Activated T-cell treated with anti-CD3 and anti-CD28 coated beads, Interleukin-2, amount 50 U/mL, for 72 hours (primary cell): ENCODE measurements around the gene DNAJC25. TPM values are rescaled to one million over a fixed set of nuclear protein-coding genes. Genes with fewer than 3 reads are reported as not detected.

Source experiments
- ATAC-seq, 2 donors: fragments of 150-1000 bp; cut with Tn5 transposase; replicated peaks in 1 of 2; 2 replicates each; pipeline ENCODE4 v1.10.0; 2021; ENCODE audit warnings: moderate library complexity in 2 of 2, mild to moderate bottlenecking in 1 of 2
- DNase-seq, 2 donors: peaks; one replicate each; pipeline ENCODE4 v3.0.0; 2021 to 2022; ENCODE audit warnings: mixed read lengths in 1 of 2
- H3K27ac Mint-ChIP-seq: one replicate; pipeline ENCODE4 v1.8.0; 2022; ENCODE audit warnings: mild to moderate bottlenecking, moderate library complexity, mixed read lengths
- H3K27me3 Mint-ChIP-seq: one replicate; pipeline ENCODE4 v1.8.0; 2022; ENCODE audit warnings: low read depth, mixed read lengths
- H3K36me3 Mint-ChIP-seq, 2 donors: one replicate each; pipeline ENCODE4 v1.8.0; 2022; ENCODE audit warnings: mixed read lengths in 2 of 2, mild to moderate bottlenecking in 1 of 2; ENCODE audit not compliant: insufficient read depth in 2 of 2
- H3K4me1 Mint-ChIP-seq: one replicate; pipeline ENCODE4 v1.8.0; 2022; ENCODE audit warnings: low read depth, mixed read lengths
- H3K4me3 Mint-ChIP-seq, 2 donors: one replicate each; pipeline ENCODE4 v1.8.0; 2022; ENCODE audit warnings: mild to moderate bottlenecking in 2 of 2, mixed read lengths in 2 of 2, moderate library complexity in 2 of 2
- H3K9me3 Mint-ChIP-seq, 2 donors: one replicate each; pipeline ENCODE4 v1.8.0; 2022; ENCODE audit warnings: mixed read lengths in 2 of 2
- total RNA-seq, 2 donors: library from RNA; stranded (reverse); gene quantifications; one replicate each; pipeline ENCODE4 v1.2.3, GENCODE V29; 2022

The DNAJC25 gene
- total RNA-seq, 2 donors from 2014 or later: 3.6 to 5.4 TPM

- H3K27me3 Mint-ChIP-seq: no peaks in the 10 kb centered on the region
- no peaks in the 10 kb centered on the region for H3K9me3 Mint-ChIP-seq
- H3K27ac Mint-ChIP-seq: peak overlapping the region; percentile 11
- H3K4me1 Mint-ChIP-seq: peaks cover 52% of the 10 kb centered on the region
- ATAC-seq (no peak), DNase-seq (no peak)
- H3K4me3 Mint-ChIP-seq: peak overlapping the region; percentile 85 to 92
- peaks cover 1 to 5% of the 10 kb centered on the region in 2 donors for H3K36me3 Mint-ChIP-seq
These were observed 1.7 kb downstream of the DNAJC25 start for GRCh38 chr9:111632695-111633388.

- H3K9me3 Mint-ChIP-seq: no peaks in the 10 kb centered on the region
- no peaks in the 10 kb centered on the region for H3K27me3 Mint-ChIP-seq
- no peak for ATAC-seq
- H3K4me3 Mint-ChIP-seq: peak overlapping the region; percentile 85 to 92
- peaks cover 52% of the 10 kb centered on the region for H3K4me1 Mint-ChIP-seq
- DNase-seq: no peak
- H3K27ac Mint-ChIP-seq: no peak overlapping the region
- peaks cover 1 to 5% of the 10 kb centered on the region in 2 donors for H3K36me3 Mint-ChIP-seq
These were observed 2.2 kb downstream of the DNAJC25 start for GRCh38 chr9:111633389-111633736.

- Mint-ChIP-seq H3K27me3 (no peaks in the 10 kb centered on the region), H3K4me1 (peaks cover 52% of the 10 kb centered on the region)
These were observed 3.7 kb downstream of the DNAJC25 start for GRCh38 chr9:111634860-111635259.

GRCh38 chr9:111637421-111637950 is 6.4 kb downstream of the DNAJC25 start:
- Mint-ChIP-seq H3K9me3 (no peaks in the 10 kb centered on the region), H3K4me1 (peaks cover 38% of the 10 kb centered on the region), H3K4me3 (no peak overlapping the region), H3K36me3 (peaks cover 1 to 5% of the 10 kb centered on the region in 2 donors), H3K27ac (no peak overlapping the region), H3K27me3 (no peaks in the 10 kb centered on the region)
- ATAC-seq (no peak), DNase-seq (no peak)

More at GRCh38 chr9:111634860-111635259, 3.7 kb downstream of the DNAJC25 start:
- peaks cover 1 to 5% of the 10 kb centered on the region in 2 donors for H3K36me3 Mint-ChIP-seq
- DNase-seq: no peak
- no peak for ATAC-seq
- H3K4me3 Mint-ChIP-seq: peak overlapping the region in 1 of 2 donors; percentile 55
- no peaks in the 10 kb centered on the region for H3K9me3 Mint-ChIP-seq
- no peak overlapping the region for H3K27ac Mint-ChIP-seq

- H3K36me3 Mint-ChIP-seq: peaks cover 3 to 6% of the 10 kb centered on the region in 2 donors
- H3K27ac Mint-ChIP-seq: no peak overlapping the region
- ATAC-seq (no peak), DNase-seq (no peak)
- H3K27me3 Mint-ChIP-seq: no peaks in the 10 kb centered on the region
- H3K4me1 Mint-ChIP-seq: no peaks in the 10 kb centered on the region
- H3K4me3 Mint-ChIP-seq: no peak overlapping the region
- H3K9me3 Mint-ChIP-seq: no peaks in the 10 kb centered on the region
These were observed 13.2 kb downstream of the DNAJC25 start for GRCh38 chr9:111644195-111644772.

GRCh38 chr9:111645806-111646205 is 14.7 kb downstream of the DNAJC25 start:
- Mint-ChIP-seq H3K36me3 (peaks cover 3 to 13% of the 10 kb centered on the region in 2 donors), H3K27ac (no peak overlapping the region), H3K4me3 (no peak overlapping the region), H3K9me3 (no peaks in the 10 kb centered on the region), H3K4me1 (no peaks in the 10 kb centered on the region), H3K27me3 (no peaks in the 10 kb centered on the region)
- DNase-seq (no peak), ATAC-seq (no peak)

GRCh38 chr9:111646417-111646816 is 15.3 kb downstream of the DNAJC25 start:
- ATAC-seq (no peak), DNase-seq (no peak)
- H3K36me3 Mint-ChIP-seq: peaks cover 3 to 13% of the 10 kb centered on the region in 2 donors
- H3K27ac Mint-ChIP-seq: no peak overlapping the region
- H3K4me1 Mint-ChIP-seq: no peaks in the 10 kb centered on the region
- H3K27me3 Mint-ChIP-seq: no peaks in the 10 kb centered on the region
- no peak overlapping the region for H3K4me3 Mint-ChIP-seq
- H3K9me3 Mint-ChIP-seq: no peaks in the 10 kb centered on the region

GRCh38 chr9:111648066-111648465 is 16.9 kb downstream of the DNAJC25 start:
- ATAC-seq: no peak
- no peaks in the 10 kb centered on the region for H3K27me3 Mint-ChIP-seq
- H3K4me1 Mint-ChIP-seq: no peaks in the 10 kb centered on the region
- no peaks in the 10 kb centered on the region for H3K9me3 Mint-ChIP-seq
- no peak overlapping the region for H3K27ac Mint-ChIP-seq
- H3K36me3 Mint-ChIP-seq: peaks cover 5 to 16% of the 10 kb centered on the region in 2 donors
- no peak for DNase-seq
- H3K4me3 Mint-ChIP-seq: no peak overlapping the region

GRCh38 chr9:111649016-111649415 is 17.9 kb downstream of the DNAJC25 start:
- Mint-ChIP-seq H3K27ac (no peak overlapping the region), H3K36me3 (peaks cover 5 to 16% of the 10 kb centered on the region in 2 donors)
- no peak for ATAC-seq

GRCh38 chr9:111657051-111657450 is 25.9 kb downstream of the DNAJC25 start:
- Mint-ChIP-seq H3K27me3 (peaks cover 5% of the 10 kb centered on the region), H3K4me3 (no peak overlapping the region), H3K4me1 (peaks cover 11% of the 10 kb centered on the region), H3K36me3 (peaks cover 3 to 4% of the 10 kb centered on the region in 2 donors), H3K27ac (no peak overlapping the region), H3K9me3 (no peaks in the 10 kb centered on the region)
- DNase-seq: no peak
- no peak for ATAC-seq

More at GRCh38 chr9:111649016-111649415, 17.9 kb downstream of the DNAJC25 start:
- DNase-seq: no peak
- no peaks in the 10 kb centered on the region for H3K9me3 Mint-ChIP-seq
- no peaks in the 10 kb centered on the region for H3K4me1 Mint-ChIP-seq
- no peaks in the 10 kb centered on the region for H3K27me3 Mint-ChIP-seq
- no peak overlapping the region for H3K4me3 Mint-ChIP-seq

- Mint-ChIP-seq H3K4me1 (peaks cover 27% of the 10 kb centered on the region), H3K27ac (no peak overlapping the region), H3K27me3 (peaks cover 5% of the 10 kb centered on the region), H3K4me3 (no peak overlapping the region), H3K36me3 (peaks cover 6 to 10% of the 10 kb centered on the region in 2 donors), H3K9me3 (no peaks in the 10 kb centered on the region)
- ATAC-seq: no peak
- no peak for DNase-seq
These were observed 27.8 kb downstream of the DNAJC25 start for GRCh38 chr9:111658943-111659342.

- peaks cover 27% of the 10 kb centered on the region for H3K4me1 Mint-ChIP-seq
- H3K27ac Mint-ChIP-seq: no peak overlapping the region
- DNase-seq (no peak), ATAC-seq (no peak)
- H3K4me3 Mint-ChIP-seq: no peak overlapping the region
- H3K27me3 Mint-ChIP-seq: peaks cover 5% of the 10 kb centered on the region
- no peaks in the 10 kb centered on the region for H3K9me3 Mint-ChIP-seq
- H3K36me3 Mint-ChIP-seq: peaks cover 6 to 10% of the 10 kb centered on the region in 2 donors
These were observed 28.6 kb downstream of the DNAJC25 start for GRCh38 chr9:111659691-111660090.

- peak; percentile 81 for DNase-seq
- H3K9me3 Mint-ChIP-seq: no peaks in the 10 kb centered on the region
- peak within 1 kb of the TSS; percentile 96 for H3K27ac Mint-ChIP-seq
- peak within 1 kb of the TSS; percentile 93 to 97 for H3K4me3 Mint-ChIP-seq
- ATAC-seq: peak; percentile 92 to 96
- peaks cover 6 to 10% of the 10 kb centered on the region in 2 donors for H3K36me3 Mint-ChIP-seq
- H3K4me1 Mint-ChIP-seq: peaks cover 27% of the 10 kb centered on the region
- H3K27me3 Mint-ChIP-seq: peaks cover 5% of the 10 kb centered on the region
These were observed 30.1 kb downstream of the DNAJC25 start, which contains the start of gene GNG10 for GRCh38 chr9:111661150-111661801. GNG10 (plus strand) TSS chr9:111661605; CDS start chr9:111661635, 30 bp downstream.
